Measurements from ENCODE around the gene AXIN1.
A peak's percentile ranks its signal among the peaks of the same experiment; 100 is the strongest.
"Not testable (repeated sequence)": the region's sequence is repeated elsewhere in the genome, so short reads cannot be mapped to it uniquely, and the experiment has no call there.

Gene AXIN1

GRCh38 chr16:280005-280460 is 72.5 kb downstream of the AXIN1 start:
- no peak for DNase-seq

GRCh38 chr16:279531-279930 is 73.0 kb downstream of the AXIN1 start:
- no peak for DNase-seq

- DNase-seq = peak; percentile 27
These were observed 73.6 kb downstream of the AXIN1 start for GRCh38 chr16:278863-279366.

GRCh38 chr16:276426-277077 is 76.0 kb downstream of the AXIN1 start:
- no peak for DNase-seq

GRCh38 chr16:275786-276232 is 76.7 kb downstream of the AXIN1 start, which contains the start of gene RGS11:
TSS of gene RGS11 (minus strand) at chr16:275944. CDS start at chr16:275911, 33 bp downstream.
- no peak for DNase-seq

- DNase-seq = no peak
These were observed 77.4 kb downstream of the AXIN1 start for GRCh38 chr16:275041-275641.

- no peak for DNase-seq
These were observed 78.7 kb downstream of the AXIN1 start for GRCh38 chr16:273547-274421.

GRCh38 chr16:272633-273546 is 79.6 kb downstream of the AXIN1 start:
- DNase-seq = no peak

- no peak for DNase-seq
These were observed 81.9 kb downstream of the AXIN1 start for GRCh38 chr16:270381-271255.

GRCh38 chr16:269061-269796 is 83.3 kb downstream of the AXIN1 start:
- DNase-seq = no peak

GRCh38 chr16:268141-269053 is 84.1 kb downstream of the AXIN1 start:
- DNase-seq = no peak

GRCh38 chr16:267562-267961 is 85.0 kb downstream of the AXIN1 start:
- DNase-seq = not testable (repeated sequence)

- no peak for DNase-seq
These were observed 86.0 kb downstream of the AXIN1 start for GRCh38 chr16:266258-267164.

GRCh38 chr16:265711-266110 is 86.8 kb downstream of the AXIN1 start:
- no peak for DNase-seq

- DNase-seq = no peak
These were observed 87.5 kb downstream of the AXIN1 start for GRCh38 chr16:265002-265529.

- DNase-seq = no peak
These were observed 88.0 kb downstream of the AXIN1 start for GRCh38 chr16:264440-264951.

GRCh38 chr16:263944-264343 is 88.6 kb downstream of the AXIN1 start:
- DNase-seq = no peak
